Aortic smooth muscle cell (primary cell): ENCODE data around the gene KDSR. TPM values are rescaled to one million over a fixed set of nuclear protein-coding genes. Genes with fewer than 3 reads are reported as not detected.

Source experiments
- total RNA-seq: library from RNA; depleted of rRNA; stranded (reverse); fragments of >200 nt; gene quantifications from 2 replicates; pipeline ENCODE4 v1.2.3, GENCODE V29; 2014

The KDSR gene
- total RNA-seq: 23.4 and 42.2 TPM in 2 replicates

GRCh38 chr18:63367053-63367953, at the start of gene KDSR:
Gene KDSR, minus strand, starts transcription at chr18:63367206. Its CDS starts 88 bp downstream, at chr18:63367118.

GRCh38 chr18:63319383-63320122, 47.5 kb downstream of the KDSR start, which contains the start of gene BCL2:
Gene BCL2, minus strand, starts transcription at chr18:63319769.

Other genes with a start within 250 kb of the KDSR start
- gene BCL2, start 47.4 kb downstream of the KDSR start, total RNA-seq: 1.6 TPM in 2 replicates
- gene VPS4B, start 55.3 kb upstream of the KDSR start, total RNA-seq: 42.5 and 47.8 TPM in 2 replicates
- gene SERPINB5, start 109.8 kb upstream of the KDSR start, total RNA-seq: not detected in 2 replicates
- gene SERPINB12, start 175.2 kb upstream of the KDSR start, total RNA-seq: not detected in 2 replicates
- not detected in 2 replicates for gene SERPINB13, start 220.1 kb upstream of the KDSR start, total RNA-seq